CD14-positive monocyte (primary cell): ENCODE results near the gene OR13C4. TPM values are rescaled to one million over a fixed set of nuclear protein-coding genes. Genes with fewer than 3 reads are reported as not detected.

ENCODE experiments used
- DNase-seq, 3 donors: peaks; one replicate each; pipeline ENCODE4 v3.0.0-alpha.2; 2011 to 2022
- H2AFZ ChIP-seq: 2 replicates; pipeline ENCODE4 v1.6.0; 2012; ENCODE audit warnings: mild to moderate bottlenecking, low read depth, low read length, inconsistent platforms; ENCODE audit not compliant: insufficient read depth, poor library complexity, severe bottlenecking
- H3K27ac ChIP-seq, 2 donors: 1 replicate in 1 of 2; 2 replicates in 1 of 2; pipeline ENCODE4 v1.5.1; 2012 to 2013; ENCODE audit warnings: low read length in 2 of 2, control low read depth in 1 of 2, inconsistent platforms in 1 of 2, low read depth in 1 of 2, mild to moderate bottlenecking in 1 of 2
- H3K27me3 ChIP-seq, 2 donors: one replicate each; pipeline versions ENCODE4 v1.6.0 to v1.6.1; 2011 to 2013; ENCODE audit warnings: low read length in 2 of 2; ENCODE audit not compliant: control insufficient read depth in 2 of 2, insufficient read depth in 2 of 2
- H3K36me3 ChIP-seq, 2 donors: replicated peaks in 1 of 2; 1 replicate in 1 of 2; 2 replicates in 1 of 2; pipeline versions ENCODE4 v1.5.1 to v1.6.1; 2012 to 2013; ENCODE audit warnings: low read length in 2 of 2, control low read depth in 1 of 2, inconsistent platforms in 1 of 2, mild to moderate bottlenecking in 1 of 2; ENCODE audit not compliant: insufficient read depth in 2 of 2, control insufficient read depth in 1 of 2
- H3K4me1 ChIP-seq, 2 donors: 1 replicate in 1 of 2; 2 replicates in 1 of 2; pipeline versions ENCODE4 v1.5.1 to v1.6.1; 2012 to 2013; ENCODE audit warnings: low read length in 2 of 2, control low read depth in 1 of 2, inconsistent platforms in 1 of 2, mild to moderate bottlenecking in 1 of 2, moderate library complexity in 1 of 2; ENCODE audit not compliant: insufficient read depth in 2 of 2, control insufficient read depth in 1 of 2
- H3K4me2 ChIP-seq: replicated peaks from 2 replicates; pipeline ENCODE3; 2012; ENCODE audit warnings: low read length, moderate library complexity, mild to moderate bottlenecking; ENCODE audit not compliant: poor library complexity, severe bottlenecking; ENCODE audit errors: extremely low read depth
- H3K4me3 ChIP-seq, 3 experiments: fragments of 200-600 bp in 1 of 3; sonication (generic) in 1 of 3; replicated peaks in 1 of 3; 1 replicate in 2 of 3; 2 replicates in 1 of 3; pipeline ENCODE4 v1.5.1; 2011 to 2013; ENCODE audit warnings: low read length in 3 of 3, mild to moderate bottlenecking in 3 of 3, control low read depth in 2 of 3, low read depth in 2 of 3, inconsistent platforms in 1 of 3, moderate library complexity in 1 of 3
- H3K79me2 ChIP-seq: 2 replicates; pipeline ENCODE4 v1.6.0; 2012; ENCODE audit warnings: mild to moderate bottlenecking, control low read depth, inconsistent platforms, low read length, moderate library complexity; ENCODE audit not compliant: insufficient read depth
- H3K9ac ChIP-seq: 2 replicates; pipeline ENCODE4 v1.6.0; 2017; ENCODE audit warnings: low read length, mild to moderate bottlenecking; ENCODE audit not compliant: insufficient read depth, poor library complexity, severe bottlenecking
- H3K9me3 ChIP-seq, 2 donors: replicated peaks in 1 of 2; 1 replicate in 1 of 2; 2 replicates in 1 of 2; pipeline versions ENCODE4 v1.5.1 to v1.6.1; 2012 to 2013; ENCODE audit warnings: low read length in 2 of 2, control low read depth in 1 of 2; ENCODE audit not compliant: control insufficient read depth in 1 of 2, insufficient read depth in 1 of 2
- H4K20me1 ChIP-seq: 2 replicates; pipeline ENCODE4 v1.6.0; 2012; ENCODE audit warnings: mild to moderate bottlenecking, low read length, control low read depth, moderate library complexity; ENCODE audit not compliant: insufficient read depth
- H3K27ac Mint-ChIP-seq, 7 donors: one replicate each; pipeline ENCODE4 v1.8.0; 2020; ENCODE audit warnings: mild to moderate bottlenecking in 7 of 7, mixed read lengths in 7 of 7, moderate library complexity in 6 of 7, inconsistent platforms in 2 of 7
- H3K27me3 Mint-ChIP-seq, 3 donors: one replicate each; pipeline ENCODE4 v1.8.0; 2021 to 2022; ENCODE audit warnings: low read depth in 3 of 3, mild to moderate bottlenecking in 3 of 3, mixed read lengths in 3 of 3, moderate library complexity in 3 of 3, inconsistent platforms in 1 of 3
- H3K36me3 Mint-ChIP-seq, 2 donors: one replicate each; pipeline ENCODE4 v1.8.0; 2020; ENCODE audit warnings: mixed read lengths in 2 of 2, inconsistent platforms in 1 of 2, mild to moderate bottlenecking in 1 of 2
- H3K4me1 Mint-ChIP-seq: one replicate; pipeline ENCODE4 v1.8.0; 2020; ENCODE audit warnings: mild to moderate bottlenecking, mixed read lengths
- H3K4me3 Mint-ChIP-seq, 2 donors: one replicate each; pipeline ENCODE4 v1.8.0; 2020; ENCODE audit warnings: mild to moderate bottlenecking in 2 of 2, mixed read lengths in 2 of 2, moderate library complexity in 1 of 2
- H3K9me3 Mint-ChIP-seq, 7 donors: one replicate each; pipeline ENCODE4 v1.8.0; 2020 to 2022; ENCODE audit warnings: mixed read lengths in 7 of 7, mild to moderate bottlenecking in 6 of 7, moderate library complexity in 6 of 7, inconsistent platforms in 2 of 7
- CTCF ChIP-seq: fragments of 200-600 bp; IDR thresholded peaks from one replicate; pipeline ENCODE4 v1.8.0; 2022; ENCODE audit warnings: antibody characterized with exemption, mild to moderate bottlenecking
- WGBS: methylation state at CpG from one replicate; pipeline ENCODE4 v1.1.5; 2013; ENCODE audit warnings: missing lambda C conversion rate; ENCODE audit not compliant: insufficient coverage; 5-methylcytosine and 5-hydroxymethylcytosine counted together
- intact Hi-C, 2 donors: fragments of 100-400 bp; cut with micrococcal nuclease; formaldehyde crosslinking; loops; one replicate each; pipeline versions ENCODE4 v1.15.0 to v1.15.1; 2023
- polyA plus RNA-seq, 3 donors: library from polyadenylated mRNA; depleted of rRNA in 1 of 3; unstranded in 2 of 3; stranded (reverse) in 1 of 3; fragments of 300-500 nt in 2 of 3; fragments of >200 nt in 1 of 3; fragmentation: Illumina TruSeq in 2 of 3; gene quantifications; 1 replicate in 2 of 3; 2 replicates in 1 of 3; pipeline ENCODE4 v1.2.3, GENCODE V29; 2012 to 2021

OR13C4 gene
- polyA plus RNA-seq, 3 donors: not detected

DNA sequence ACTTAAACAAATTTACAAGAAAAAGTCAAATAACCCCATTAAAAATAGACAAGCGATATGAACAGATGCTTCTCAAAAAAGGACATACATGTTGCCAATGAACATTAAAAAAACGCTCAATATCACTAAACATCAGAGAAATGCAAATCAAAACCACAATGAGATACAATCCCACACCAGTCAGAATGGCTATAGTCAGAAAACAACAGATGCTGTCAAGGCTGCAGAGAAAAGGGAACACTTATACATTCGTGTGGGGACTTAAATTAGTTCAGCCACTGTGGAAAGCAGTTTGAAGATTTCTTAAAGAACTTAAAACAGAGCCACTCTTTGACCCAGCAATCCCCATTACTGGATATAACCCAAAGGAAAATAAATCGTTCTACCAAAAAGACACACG, 12.1 kb downstream of the OR13C4 start:
- Histone ChIP-seq H3K4me3 (no peak overlapping the region), H4K20me1 (no peaks in the 10 kb centered on the region), H3K9me3 (no peaks in the 10 kb centered on the region), H3K27ac (no peak overlapping the region), H3K27me3 (no peaks in the 10 kb centered on the region), H3K79me2 (no peaks in the 10 kb centered on the region), H3K4me1 (no peaks in the 10 kb centered on the region), H2AFZ (no peak overlapping the region), H3K9ac (no peak overlapping the region), H3K4me2 (no peak overlapping the region), H3K36me3 (no peaks in the 10 kb centered on the region)
- no peak overlapping the region for H3K4me3 Mint-ChIP-seq
- no peak for DNase-seq
- H3K36me3 Mint-ChIP-seq: no peaks in the 10 kb centered on the region
- 100% methylated on average over 2 of the region's 5 CpGs for WGBS
- intact Hi-C loops: no loop called here
- no peaks in the 10 kb centered on the region for H3K4me1 Mint-ChIP-seq
- no peak overlapping the region for H3K27ac Mint-ChIP-seq
- no peaks in the 10 kb centered on the region for H3K27me3 Mint-ChIP-seq
- TF ChIP-seq CTCF: no peak
- H3K9me3 Mint-ChIP-seq: peaks cover 0 to 3% (median 0%) of the 10 kb centered on the region in 7 donors

- H3K27me3 Mint-ChIP-seq: peaks cover 0 to 2% (median 0%) of the 10 kb centered on the region in 3 donors
- Histone ChIP-seq H3K9me3 (no peaks in the 10 kb centered on the region), H3K36me3 (no peaks in the 10 kb centered on the region), H3K4me1 (no peaks in the 10 kb centered on the region), H3K79me2 (no peaks in the 10 kb centered on the region), H2AFZ (no peak overlapping the region), H3K9ac (no peak overlapping the region), H3K27ac (no peak overlapping the region), H4K20me1 (no peaks in the 10 kb centered on the region), H3K27me3 (no peaks in the 10 kb centered on the region), H3K4me3 (no peak overlapping the region), H3K4me2 (no peak overlapping the region)
- H3K9me3 Mint-ChIP-seq: peaks cover 0 to 4% (median 2%) of the 10 kb centered on the region in 7 donors
- no peaks in the 10 kb centered on the region for H3K4me1 Mint-ChIP-seq
- H3K36me3 Mint-ChIP-seq: no peaks in the 10 kb centered on the region
- H3K27ac Mint-ChIP-seq: no peak overlapping the region
- no peak for DNase-seq
- intact Hi-C loops: no loop called here
- no peak for TF ChIP-seq CTCF
- no peak overlapping the region for H3K4me3 Mint-ChIP-seq
Measured at GRCh38 chr9:104506565-104506964, 20.4 kb downstream of the OR13C4 start.
